Thoracic aorta (tissue), 2 donors: ENCODE measurements around the gene CCDC141. TPM values are rescaled to one million over a fixed set of nuclear protein-coding genes. Genes with fewer than 3 reads are reported as not detected.
A peak's percentile ranks its signal among the peaks of the same experiment; 100 is the strongest.

Source experiments
- ATAC-seq: fragments of 150-250 bp; one replicate; pipeline ENCODE4 v1.8.0; 2017; ENCODE audit warnings: low read depth; ENCODE audit not compliant: insufficient number of reproducible peaks, low FRiP score
- DNase-seq: peaks from one replicate; pipeline ENCODE4 v3.0.0-alpha.2; 2020; ENCODE audit warnings: low spot score
- H3K27ac ChIP-seq, 2 donors: fragments of 200-600 bp; sonication (generic); 1 replicate in 1 of 2; 2 replicates in 1 of 2; pipeline ENCODE4 v1.5.1; 2016; ENCODE audit warnings: mild to moderate bottlenecking in 2 of 2, moderate library complexity in 2 of 2
- H3K27me3 ChIP-seq: fragments of 200-600 bp; sonication (generic); replicated peaks from 2 replicates; pipeline ENCODE4 v1.6.0; 2016; ENCODE audit warnings: mild to moderate bottlenecking; ENCODE audit not compliant: insufficient read depth
- H3K36me3 ChIP-seq: fragments of 200-600 bp; sonication (generic); one replicate; pipeline ENCODE4 v1.5.1; 2016
- H3K4me1 ChIP-seq, 2 donors: fragments of 200-600 bp; sonication (generic); 1 replicate in 1 of 2; 2 replicates in 1 of 2; pipeline versions ENCODE4 v1.5.1 to v1.6.0; 2016; ENCODE audit warnings: low read depth in 2 of 2, mild to moderate bottlenecking in 1 of 2; ENCODE audit not compliant: control insufficient read depth in 1 of 2
- H3K4me3 ChIP-seq: fragments of 200-600 bp; sonication (generic); 2 replicates; pipeline ENCODE4 v1.5.1; 2016; ENCODE audit warnings: mild to moderate bottlenecking
- H3K9me3 ChIP-seq: fragments of 200-600 bp; sonication (generic); 2 replicates; pipeline ENCODE4 v1.5.1; 2016
- total RNA-seq, 2 donors: library from RNA; depleted of rRNA; stranded (reverse); fragments of >200 nt; gene quantifications; one replicate each; pipeline versions ENCODE4 v1.1.0 to v1.2.3, GENCODE V29; 2016
- TF ChIP-seq, protein P1 (sequence below): fragments of 200-600 bp; sonication (generic); IDR thresholded peaks from one replicate; pipeline ENCODE4 v1.5.1; 2019; ENCODE audit warnings: antibody characterized with exemption

The CCDC141 gene
- total RNA-seq, 2 donors from 2014 or later: 2.4 to 4.8 TPM

- no peaks in the 10 kb centered on the region for H3K27me3 ChIP-seq
- no peak overlapping the region for H3K4me3 ChIP-seq
- peaks cover 0 to 24% of the 10 kb centered on the region in 2 donors for H3K4me1 ChIP-seq
- H3K27ac ChIP-seq: no peak overlapping the region
- no peaks in the 10 kb centered on the region for H3K9me3 ChIP-seq
- TF ChIP-seq, protein P1, sequence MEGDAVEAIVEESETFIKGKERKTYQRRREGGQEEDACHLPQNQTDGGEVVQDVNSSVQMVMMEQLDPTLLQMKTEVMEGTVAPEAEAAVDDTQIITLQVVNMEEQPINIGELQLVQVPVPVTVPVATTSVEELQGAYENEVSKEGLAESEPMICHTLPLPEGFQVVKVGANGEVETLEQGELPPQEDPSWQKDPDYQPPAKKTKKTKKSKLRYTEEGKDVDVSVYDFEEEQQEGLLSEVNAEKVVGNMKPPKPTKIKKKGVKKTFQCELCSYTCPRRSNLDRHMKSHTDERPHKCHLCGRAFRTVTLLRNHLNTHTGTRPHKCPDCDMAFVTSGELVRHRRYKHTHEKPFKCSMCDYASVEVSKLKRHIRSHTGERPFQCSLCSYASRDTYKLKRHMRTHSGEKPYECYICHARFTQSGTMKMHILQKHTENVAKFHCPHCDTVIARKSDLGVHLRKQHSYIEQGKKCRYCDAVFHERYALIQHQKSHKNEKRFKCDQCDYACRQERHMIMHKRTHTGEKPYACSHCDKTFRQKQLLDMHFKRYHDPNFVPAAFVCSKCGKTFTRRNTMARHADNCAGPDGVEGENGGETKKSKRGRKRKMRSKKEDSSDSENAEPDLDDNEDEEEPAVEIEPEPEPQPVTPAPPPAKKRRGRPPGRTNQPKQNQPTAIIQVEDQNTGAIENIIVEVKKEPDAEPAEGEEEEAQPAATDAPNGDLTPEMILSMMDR: no peak
- DNase-seq (no peak), ATAC-seq (no peak)
- H3K36me3 ChIP-seq: no peaks in the 10 kb centered on the region
Measured at GRCh38 chr2:178908810-178909209, 141.1 kb downstream of the CCDC141 start.

DNA sequence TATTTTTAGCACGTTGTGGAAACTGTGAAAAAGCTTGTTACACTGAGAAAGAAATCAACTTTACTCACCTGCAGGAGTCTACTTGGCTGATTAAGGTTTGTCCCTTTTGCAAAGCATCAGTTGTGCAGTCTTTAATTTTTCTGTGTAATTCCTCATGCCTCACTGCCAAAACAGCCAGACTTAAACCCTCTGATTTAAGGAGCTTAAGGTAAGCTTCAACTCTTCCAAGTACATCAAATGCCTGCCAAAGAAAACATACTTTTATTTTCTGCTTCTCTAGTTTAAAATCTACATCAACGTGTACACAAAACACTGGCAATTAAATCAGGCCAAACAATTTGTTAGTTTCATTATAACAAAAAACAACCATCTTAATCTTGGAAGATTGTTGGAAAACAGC lies 144.7 kb downstream of the CCDC141 start:
- Histone ChIP-seq H3K4me3 (no peak overlapping the region), H3K36me3 (no peaks in the 10 kb centered on the region), H3K9me3 (no peaks in the 10 kb centered on the region), H3K4me1 (peaks cover 0 to 20% of the 10 kb centered on the region in 2 donors), H3K27me3 (no peaks in the 10 kb centered on the region), H3K27ac (no peak overlapping the region)
- TF ChIP-seq, protein P1: no peak
- ATAC-seq (no peak), DNase-seq (no peak)

DNA sequence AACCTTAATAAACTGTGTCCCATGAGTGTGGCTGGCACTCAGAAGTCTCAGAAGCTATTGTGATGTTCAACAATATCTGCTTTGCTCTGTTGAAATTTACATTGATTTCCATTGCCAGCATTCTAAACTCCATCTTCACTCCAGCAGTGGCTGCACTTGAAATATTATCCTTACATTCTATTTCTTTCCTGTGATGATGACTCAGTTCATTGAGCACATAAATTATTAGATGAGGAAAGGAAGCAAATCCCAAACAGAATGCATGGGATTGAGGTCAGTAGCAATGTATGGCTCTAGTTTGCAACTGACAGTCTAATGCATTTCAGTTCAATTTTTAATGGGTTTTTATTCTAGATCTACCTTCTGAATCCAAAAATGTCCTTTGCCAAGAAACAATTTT lies 150.3 kb downstream of the CCDC141 start:
- no peak for DNase-seq
- H3K27ac ChIP-seq: no peak overlapping the region
- ATAC-seq: no peak
- no peaks in the 10 kb centered on the region for H3K9me3 ChIP-seq
- H3K4me1 ChIP-seq: peaks cover 0 to 14% of the 10 kb centered on the region in 2 donors
- no peak overlapping the region for H3K4me3 ChIP-seq
- TF ChIP-seq, protein P1: no peak
- no peaks in the 10 kb centered on the region for H3K27me3 ChIP-seq
- H3K36me3 ChIP-seq: no peaks in the 10 kb centered on the region

- H3K27ac ChIP-seq: no peak overlapping the region
- peaks cover 0 to 13% of the 10 kb centered on the region in 2 donors for H3K4me1 ChIP-seq
- no peaks in the 10 kb centered on the region for H3K27me3 ChIP-seq
- no peak overlapping the region for H3K4me3 ChIP-seq
- TF ChIP-seq, protein P1: no peak
- DNase-seq: no peak
- ATAC-seq: no peak
- H3K36me3 ChIP-seq: no peaks in the 10 kb centered on the region
- H3K9me3 ChIP-seq: no peaks in the 10 kb centered on the region
Measured at GRCh38 chr2:178895872-178896271, 154.1 kb downstream of the CCDC141 start.

- Histone ChIP-seq H3K4me1 (peaks cover 0 to 13% of the 10 kb centered on the region in 2 donors), H3K27ac (peak overlapping the region in 1 of 2 donors; percentile 4), H3K27me3 (no peaks in the 10 kb centered on the region), H3K9me3 (no peaks in the 10 kb centered on the region), H3K4me3 (no peak overlapping the region), H3K36me3 (no peaks in the 10 kb centered on the region)
- ATAC-seq (no peak), DNase-seq (no peak)
- TF ChIP-seq, protein P1: no peak
Measured at GRCh38 chr2:178895171-178895570, 154.8 kb downstream of the CCDC141 start.
